Measurements from ENCODE around the gene FAM118A.
"Not testable (repeated sequence)": the region's sequence is repeated elsewhere in the genome, so short reads cannot be mapped to it uniquely, and the experiment has no call there.

Gene FAM118A

GRCh38 chr22:45309422-45310227 is at the start of gene FAM118A:
TSS of gene FAM118A (plus strand) at chr22:45309934. CDS start at chr22:45322380, 12,446 bp downstream.
- peak; percentile 84 for DNase-seq

- DNase-seq, result not testable (repeated sequence)
Observed at GRCh38 chr22:45260395-45260759, 49.4 kb upstream of the FAM118A start.

GRCh38 chr22:45261407-45262088 is 48.2 kb upstream of the FAM118A start:
- no peak for DNase-seq

- no peak for DNase-seq
Observed at GRCh38 chr22:45262195-45262930, 47.4 kb upstream of the FAM118A start.

- no peak for DNase-seq
Observed at GRCh38 chr22:45262931-45263462, 46.7 kb upstream of the FAM118A start.

GRCh38 chr22:45263463-45264269 is 46.1 kb upstream of the FAM118A start:
- no peak for DNase-seq

- DNase-seq, result no peak
Observed at GRCh38 chr22:45265535-45265934, 44.2 kb upstream of the FAM118A start.

GRCh38 chr22:45268167-45268957 is 41.4 kb upstream of the FAM118A start:
- DNase-seq, result peak; percentile 54

GRCh38 chr22:45268958-45269844 is 40.5 kb upstream of the FAM118A start:
- peak; percentile 51 for DNase-seq

- no peak for DNase-seq
Observed at GRCh38 chr22:45270095-45271020, 39.4 kb upstream of the FAM118A start.

GRCh38 chr22:45271667-45272201 is 38.0 kb upstream of the FAM118A start:
- DNase-seq, result no peak

GRCh38 chr22:45272498-45272897 is 37.2 kb upstream of the FAM118A start:
- no peak for DNase-seq

GRCh38 chr22:45273452-45274075 is 36.2 kb upstream of the FAM118A start:
- no peak for DNase-seq

- DNase-seq, result no peak
Observed at GRCh38 chr22:45276507-45277105, 33.1 kb upstream of the FAM118A start.

GRCh38 chr22:45277720-45278119 is 32.0 kb upstream of the FAM118A start:
- DNase-seq, result not testable (repeated sequence)

- DNase-seq, result no peak
Observed at GRCh38 chr22:45278125-45278524, 31.6 kb upstream of the FAM118A start.

- DNase-seq, result no peak
Observed at GRCh38 chr22:45280587-45280980, 29.1 kb upstream of the FAM118A start.

GRCh38 chr22:45281010-45281409 is 28.7 kb upstream of the FAM118A start:
- DNase-seq, result no peak

Measured in NCI-H748 treated with DMSO at 0.1 percent for 48 hours (cell line).